GM19468 (cell line): ENCODE results near the gene NKPD1.

Experiments used
- ATAC-seq: cut with Tn5 transposase; IDR thresholded peaks from one replicate; pipeline ENCODE4 v1.9.1; 2021; ENCODE audit warnings: mild to moderate bottlenecking, moderate library complexity, moderate number of reproducible peaks; ENCODE audit not compliant: unreplicated experiment; ENCODE audit errors: extremely low read depth

NKPD1 gene

GRCh38 chr19:45160870-45161737, at the start of gene NKPD1:
TSS of gene NKPD1 (minus strand) at chr19:45160982. CDS start at chr19:45160150, 832 bp downstream.
- no peak for ATAC-seq

- no peak for ATAC-seq
These were observed 45.5 kb upstream of the NKPD1 start for GRCh38 chr19:45206328-45206727.

GRCh38 chr19:45205810-45206209, 45.0 kb upstream of the NKPD1 start:
- no peak for ATAC-seq

GRCh38 chr19:45202637-45203036, 41.9 kb upstream of the NKPD1 start:
- ATAC-seq, result no peak

- ATAC-seq, result no peak
These were observed 39.8 kb upstream of the NKPD1 start for GRCh38 chr19:45200568-45200967.

GRCh38 chr19:45195764-45196163, 35.0 kb upstream of the NKPD1 start:
- no peak for ATAC-seq

- ATAC-seq, result no peak
These were observed 30.6 kb upstream of the NKPD1 start for GRCh38 chr19:45191375-45191774.

GRCh38 chr19:45189971-45190370, 29.2 kb upstream of the NKPD1 start:
- ATAC-seq, result no peak

- no peak for ATAC-seq
These were observed 26.8 kb upstream of the NKPD1 start for GRCh38 chr19:45187421-45188100.

GRCh38 chr19:45186509-45187334, 25.9 kb upstream of the NKPD1 start:
- no peak for ATAC-seq

GRCh38 chr19:45184115-45184514, 23.3 kb upstream of the NKPD1 start:
- no peak for ATAC-seq

GRCh38 chr19:45182758-45183157, 22.0 kb upstream of the NKPD1 start:
- ATAC-seq, result no peak

- no peak for ATAC-seq
These were observed 20.2 kb upstream of the NKPD1 start for GRCh38 chr19:45180936-45181335.

GRCh38 chr19:45179892-45180370, 19.1 kb upstream of the NKPD1 start:
- no peak for ATAC-seq

GRCh38 chr19:45179072-45179891, 18.5 kb upstream of the NKPD1 start:
- no peak for ATAC-seq

- peak; percentile 75 for ATAC-seq
These were observed 17.7 kb upstream of the NKPD1 start, which contains the start of gene BLOC1S3 for GRCh38 chr19:45178262-45179071. TSS of gene BLOC1S3 (plus strand) at chr19:45178784. CDS start at chr19:45179297, 513 bp downstream.

GRCh38 chr19:45177817-45178261, 17.1 kb upstream of the NKPD1 start, which contains the start of gene TRAPPC6A:
TSS of gene TRAPPC6A (minus strand) at chr19:45178237. CDS start at chr19:45178218, 19 bp downstream.
- ATAC-seq, result peak; percentile 3

GRCh38 chr19:45175515-45176345, 14.9 kb upstream of the NKPD1 start:
- ATAC-seq, result no peak
